Measurements from ENCODE around the gene MLX. TPM values are rescaled to one million over a fixed set of nuclear protein-coding genes. Genes with fewer than 3 reads are reported as not detected.
A peak's percentile ranks its signal among the peaks of the same experiment; 100 is the strongest.

MLX gene
- total and polyA plus RNA-seq, 10 of the 15 experiments (the other 5 are each of a cell fraction or from before 2014, with no cell fraction given), result 34.4 to 65.0 (median 44.4) TPM

- Histone ChIP-seq H3K9ac (ENCODE audit: control insufficient read depth, insufficient read depth, low read length) (peak overlapping the region; percentile 81), H3K4me3 (peak overlapping the region; percentile 77), H2AFZ (ENCODE audit: control insufficient read depth, low read depth, low read length) (peak overlapping the region; percentile 34), H3K27me3 (replicated peaks in 1 of 2; ENCODE audit: control insufficient read depth in 2 of 2, insufficient read depth in 2 of 2, low read length in 1 of 2) (no peaks in the 10 kb centered on the region), H3K4me1 (ENCODE audit: control insufficient read depth, insufficient read depth, low read length) (peaks cover 19% of the 10 kb centered on the region), H3K79me2 (ENCODE audit: control insufficient read depth, insufficient read depth, low read length) (peaks cover 13% of the 10 kb centered on the region), H3K27ac (ENCODE audit: control insufficient read depth, insufficient read depth) (peak overlapping the region; percentile 75), H4K20me1 (ENCODE audit: control insufficient read depth, insufficient read depth) (no peaks in the 10 kb centered on the region), H3K9me3 (replicated peaks; ENCODE audit: control insufficient read depth, insufficient read depth, low read length) (no peaks in the 10 kb centered on the region), H3K4me2 (ENCODE audit: control insufficient read depth, insufficient read depth) (peak overlapping the region; percentile 98), H3K36me3 (ENCODE audit: control insufficient read depth in 2 of 2, insufficient read depth in 2 of 2, low read length in 1 of 2) (peaks cover 0 to 5% of the 10 kb centered on the region in 2 experiments; a peak in 2 of 4 replicates)
- ChIA-PET SMC1A (ENCODE audit: uncharacterized antibody, unreplicated experiment) (interaction anchor here (0.8 to 2.0 kb wide), 8 partner anchors 9 to 237 kb away, joined by 3 to 11 read pairs (median 4); partner anchors contain the start of genes MLX and VPS25), RAD21 (ENCODE audit: unreplicated experiment) (interaction anchor here (0.9 to 3.4 kb wide), 7 partner anchors 9 to 227 kb away, joined by 3 to 17 read pairs (median 6); partner anchors contain the start of genes PLEKHH3 and PSMC3IP), CTCF (interaction anchor here (0.5 to 3.1 kb wide), 18 partner anchors 9 to 401 kb away, joined by 3 to 21 read pairs (median 4); partner anchors contain the start of genes HSD17B1 and STAT3), POLR2A (interaction anchor here (0.5 to 2.1 kb wide), 12 partner anchors 12 to 343 kb away, joined by 3 to 13 read pairs (median 3); partner anchors contain the start of genes GHDC and PLEKHH3)
- DNase-seq (ENCODE audit: low read depth, low spot score) (no peak), FAIRE-seq (no peak), ATAC-seq (peak; percentile 85)
- BruUV-seq (replicated peaks), result no TSS peak
- intact Hi-C loops (cut with micrococcal nuclease; ENCODE audit: unreplicated experiment), result loop anchor here (1.0 kb wide), 1 partner anchor 41 kb away; the partner anchor contains the start of gene PSMC3IP
- in situ Hi-C loops (cut with MboI), result no loop called here
- WGBS (ENCODE audit: insufficient coverage, insufficient replicate concordance, low lambda C conversion rate, missing lambda C conversion rate), result under 1% methylated on average over 37 of the region's 65 CpGs
- TF ChIP-seq SREBF1 (IDR thresholded peaks at IDR 0.05; ENCODE audit: low read length), result no peak
- no peak for TF ChIP-seq NFXL1 (IDR thresholded peaks at IDR 0.05; ENCODE audit: borderline replicate concordance)
- peak; percentile 12 for TF ChIP-seq MEF2B (IDR thresholded peaks at IDR 0.05; ENCODE audit: partially characterized antibody, poor library complexity, severe bottlenecking)
- TF ChIP-seq ASH2L (IDR thresholded peaks at IDR 0.05; ENCODE audit: borderline replicate concordance, low read depth), result no peak
- TF ChIP-seq SMAD5 (IDR thresholded peaks at IDR 0.05; ENCODE audit: low read depth), result no peak
- TF ChIP-seq SMAD1 (IDR thresholded peaks at IDR 0.05; ENCODE audit: low read depth, partially characterized antibody), result no peak
- TF ChIP-seq IKZF1 (conservative IDR thresholded peaks at IDR 0.05), result peak; percentile 71
- TF ChIP-seq FOS (IDR thresholded peaks at IDR 0.05; ENCODE audit: borderline replicate concordance, extremely low read depth, insufficient read length), result no peak
- TF ChIP-seq USF1 (IDR thresholded peaks at IDR 0.05; ENCODE audit: borderline replicate concordance, extremely low read length, insufficient read depth, low read depth, low read length), result peak; percentile 54
- 0 out of 2 replicates have a peak, but pooled peaks have one; percentile 29 for TF ChIP-seq RB1 (IDR thresholded peaks at IDR 0.05; ENCODE audit: borderline replicate concordance)
- no peak for TF ChIP-seq CEBPB (IDR thresholded peaks at IDR 0.05; ENCODE audit: borderline replicate concordance in 1 of 2, low read depth in 2 of 2, low read length in 2 of 2)
- TF ChIP-seq PAX5 (IDR thresholded peaks at IDR 0.05; ENCODE audit: borderline replicate concordance, low read depth, low read length), result no peak
- no peak; the same call in 1 of the 2 replicates for TF ChIP-seq PML (IDR thresholded peaks at IDR 0.05; ENCODE audit: low read length)
- no peak for TF ChIP-seq CHD2 (IDR thresholded peaks at IDR 0.05; ENCODE audit: borderline replicate concordance, low read depth, low read length)
- no peak for TF ChIP-seq NR2C2 (IDR thresholded peaks at IDR 0.05; ENCODE audit: borderline replicate concordance, control insufficient read depth, insufficient read length, low read depth)
- no peak for TF ChIP-seq ZNF24 (IDR thresholded peaks at IDR 0.05)
- TF ChIP-seq RAD21 (IDR thresholded peaks at IDR 0.05; ENCODE audit: insufficient read depth, low read depth, low read length), result no peak
- TF ChIP-seq NFYA (IDR thresholded peaks at IDR 0.05; ENCODE audit: borderline replicate concordance, low read depth, low read length), result no peak
- TF ChIP-seq CBX3 (IDR thresholded peaks at IDR 0.05; ENCODE audit: borderline replicate concordance, low read depth), result no peak
- no peak for TF ChIP-seq PBX3 (IDR thresholded peaks at IDR 0.05; ENCODE audit: insufficient replicate concordance, low read depth, low read length)
- TF ChIP-seq YY1 (IDR thresholded peaks at IDR 0.05; ENCODE audit: low read depth, low read length), result no peak
- TF ChIP-seq CHD4 (IDR thresholded peaks at IDR 0.05), result no peak
Measured at GRCh38 chr17:42536372-42537155, 30.3 kb upstream of the MLX start.
